K562 (cell line): Measurements from ENCODE around the gene SIGLEC7. TPM values are rescaled to one million over a fixed set of nuclear protein-coding genes. Genes with fewer than 3 reads are reported as not detected.
A peak's percentile ranks its signal among the peaks of the same experiment; 100 is the strongest.

Source experiments
- ARHGAP35 ChIP-seq: fragments of 450-650 bp; IDR thresholded peaks from 2 replicates; pipeline ENCODE4 v1.6.1; 2018; ENCODE audit not compliant: partially characterized antibody
- CEBPG ChIP-seq, 3 experiments: fragments of 200-800 bp in 1 of 3; sonication (Bioruptor generic) in 1 of 3; sonication (generic) in 1 of 3; formaldehyde crosslinking in 1 of 3; IDR thresholded peaks in 2 of 3; conservative IDR thresholded peaks in 1 of 3; 2 replicates each; pipeline versions ENCODE4 v1.6.1 to v1.8.0; 2016 to 2022; ENCODE audit warnings: missing compliant biosample characterization in 2 of 3, missing genetic modification characterization in 2 of 3, mild to moderate bottlenecking in 1 of 3, missing genetic modification reagents in 1 of 3
- CHD2 ChIP-seq: IDR thresholded peaks from 2 replicates; pipeline ENCODE4 v1.6.1; 2011; ENCODE audit warnings: low read depth, low read length
- CLOCK ChIP-seq: fragments of 250-450 bp; sonication (Bioruptor Pico); IDR thresholded peaks from 2 replicates; pipeline ENCODE4 v1.4.0; 2020; ENCODE audit warnings: mild to moderate bottlenecking, moderate library complexity, borderline replicate concordance
- FOXM1 ChIP-seq, 2 experiments: fragments of 450-650 bp in 1 of 2; sonication (generic) in 1 of 2; formaldehyde crosslinking in 1 of 2; IDR thresholded peaks; 2 replicates each; pipeline versions ENCODE4 v1.6.1 to v1.9.0; 2017 to 2022; ENCODE audit warnings: low read depth in 2 of 2, mild to moderate bottlenecking in 2 of 2, missing genetic modification reagents in 1 of 2, moderate library complexity in 1 of 2
- GABPB2 ChIP-seq: fragments of 250-450 bp; sonication (Bioruptor Pico); conservative IDR thresholded peaks from 2 replicates; pipeline ENCODE4 v1.5.1; 2021; ENCODE audit warnings: mild to moderate bottlenecking
- IRF9 ChIP-seq: fragments of 450-650 bp; IDR thresholded peaks from 2 replicates; pipeline ENCODE4 v1.6.1; 2016; ENCODE audit warnings: missing biosample characterization, missing genetic modification characterization
- MEIS2 ChIP-seq: fragments of 450-650 bp; IDR thresholded peaks from 2 replicates; pipeline ENCODE4 v1.6.1; 2014; ENCODE audit warnings: mild to moderate bottlenecking; ENCODE audit not compliant: partially characterized antibody
- MTA1 ChIP-seq: fragments of 450-650 bp; IDR thresholded peaks from 2 replicates; pipeline ENCODE4 v1.6.1; 2017; ENCODE audit warnings: borderline replicate concordance
- NR0B1 ChIP-seq: fragments of 450-650 bp; IDR thresholded peaks from one replicate; pipeline ENCODE4 v1.6.1; 2018; ENCODE audit warnings: mild to moderate bottlenecking, moderate library complexity; ENCODE audit not compliant: partially characterized antibody
- PBX2 ChIP-seq, 2 experiments: IDR thresholded peaks in 1 of 2; conservative IDR thresholded peaks in 1 of 2; 2 replicates each; pipeline ENCODE4 v1.6.1; 2016; ENCODE audit warnings: low read depth in 2 of 2, mild to moderate bottlenecking in 1 of 2, missing compliant biosample characterization in 1 of 2, missing genetic modification characterization in 1 of 2, moderate library complexity in 1 of 2
- SP1 ChIP-seq: sonication (generic); formaldehyde crosslinking; IDR thresholded peaks from 2 replicates; pipeline ENCODE4 v1.8.1; 2022; ENCODE audit warnings: mild to moderate bottlenecking, missing genetic modification reagents
- TEAD2 ChIP-seq: fragments of 450-650 bp; IDR thresholded peaks from 2 replicates; pipeline ENCODE4 v1.6.1; 2016; ENCODE audit warnings: missing genetic modification characterization, control low read depth, missing compliant biosample characterization
- WHSC1 ChIP-seq: IDR thresholded peaks from one replicate; pipeline ENCODE4 v1.6.1; 2012; ENCODE audit warnings: low read length, control low read depth, inconsistent platforms
- ZNF780A ChIP-seq: fragments of 250-450 bp; sonication (Bioruptor Pico); IDR thresholded peaks from 2 replicates; pipeline ENCODE4 v1.5.0; 2021; ENCODE audit warnings: mild to moderate bottlenecking
- ZNF785 ChIP-seq: fragments of 250-450 bp; sonication (Bioruptor Pico); IDR thresholded peaks from 2 replicates; pipeline ENCODE4 v1.4.0; 2020; ENCODE audit warnings: mild to moderate bottlenecking
- polyA plus RNA-seq, 8 experiments: library from polyadenylated mRNA; depleted of rRNA in 4 of 8; stranded (reverse) in 5 of 8; unstranded in 3 of 8; fragments of >200 nt; fragmentation: Nextera tagmentation in 2 of 8; fragmentation: Illumina TruSeq in 1 of 8; extraction: Ambion mirVana in 2 of 8; extraction: Trizol in 1 of 8; gene quantifications; 2 replicates each; pipeline versions ENCODE4 v1.2.1 to v1.2.3, GENCODE V29; 2011 to 2014; ENCODE audit warnings: inconsistent platforms in 1 of 8, missing spikeins in 1 of 8
- total RNA-seq, 7 experiments: library from RNA; depleted of rRNA in 6 of 7; stranded (reverse); fragments of >200 nt in 6 of 7; fragmentation: Illumina TruSeq in 2 of 7; extraction: Trizol in 2 of 7; gene quantifications; 2 replicates each; pipeline versions ENCODE4 v1.2.1 to v1.2.3, GENCODE V29; 2011 to 2021; ENCODE audit warnings: low replicate concordance in 1 of 7

The SIGLEC7 gene
- total and polyA plus RNA-seq, 9 of the 15 experiments (the other 6 are each of a cell fraction or from before 2014, with no cell fraction given) = 0.10 to 0.12 TPM; not detected in 7

GRCh38 chr19:51158474-51159129, 16.5 kb downstream of the SIGLEC7 start (continued):
- TF ChIP-seq CEBPG (CRISPR knock-in tag; IDR thresholded peaks at IDR 0.05) = no peak
- no peak for TF ChIP-seq CEBPG (tag; conservative IDR thresholded peaks at IDR 0.05 in 1 of 2, IDR thresholded peaks at IDR 0.05 in 1 of 2)
- TF ChIP-seq CLOCK (CRISPR knock-in tag) = no peak
- TF ChIP-seq ZNF785 (CRISPR knock-in tag) = no peak
- TF ChIP-seq PBX2 (CRISPR knock-in tag; IDR thresholded peaks at IDR 0.05; ENCODE audit: low read depth) = no peak
- 0 out of 2 replicates have a peak, but pooled peaks have one; percentile 7 for TF ChIP-seq PBX2 (tag; conservative IDR thresholded peaks at IDR 0.05; ENCODE audit: low read depth)
- TF ChIP-seq WHSC1 = no peak
- no peak for TF ChIP-seq MTA1
- TF ChIP-seq FOXM1 (IDR thresholded peaks at IDR 0.05; ENCODE audit: low read depth) = 0 out of 2 replicates have a peak, but pooled peaks have one; percentile 24
- no peak for TF ChIP-seq FOXM1 (CRISPR knock-in tag; IDR thresholded peaks at IDR 0.05; ENCODE audit: low read depth)
- no peak for TF ChIP-seq GABPB2 (CRISPR knock-in tag)
- no peak for TF ChIP-seq IRF9 (tag)
- TF ChIP-seq SP1 (CRISPR knock-in tag) = peak; percentile 54
- TF ChIP-seq TEAD2 = no peak
- no peak for TF ChIP-seq CHD2
- no peak for TF ChIP-seq ZNF780A (CRISPR knock-in tag)
- no peak for TF ChIP-seq NR0B1
- peak; percentile 15 for TF ChIP-seq MEIS2
- TF ChIP-seq ARHGAP35 = no peak
